ENCODE results near the gene CUL9.

Gene CUL9

GRCh38 chr6:43180058-43180457 lies 1.9 kb upstream of the CUL9 start:
- Histone ChIP-seq H3K9me3 (ENCODE audit: control insufficient read depth, insufficient read depth, low read length) (no peaks in the 10 kb centered on the region), H3K4me1 (ENCODE audit: insufficient read depth, low read length) (peaks cover 13% of the 10 kb centered on the region; the same call in 1 of the 2 replicates), H3K36me3 (ENCODE audit: insufficient read depth, low read length) (peaks cover 6% of the 10 kb centered on the region), H3K9ac (ENCODE audit: low read depth, low read length) (no peak overlapping the region)

GRCh38 chr6:43180985-43181384 lies 1.0 kb upstream of the CUL9 start:
- H3K9me3 ChIP-seq (ENCODE audit: control insufficient read depth, insufficient read depth, low read length): no peaks in the 10 kb centered on the region
- peak overlapping the region; percentile 76; the same call in 1 of the 2 replicates for H3K9ac ChIP-seq (ENCODE audit: low read depth, low read length)
- peaks cover 2% of the 10 kb centered on the region; the same call in 1 of the 2 replicates for H3K36me3 ChIP-seq (ENCODE audit: insufficient read depth, low read length)
- peaks cover 13% of the 10 kb centered on the region; the same call in 1 of the 2 replicates for H3K4me1 ChIP-seq (ENCODE audit: insufficient read depth, low read length)

GRCh38 chr6:43181621-43181941 lies 415 bp upstream of the CUL9 start:
- H3K36me3 ChIP-seq (ENCODE audit: insufficient read depth, low read length): peaks cover 2% of the 10 kb centered on the region; the same call in 1 of the 2 replicates
- H3K4me1 ChIP-seq (ENCODE audit: insufficient read depth, low read length): peaks cover 13% of the 10 kb centered on the region; the same call in 1 of the 2 replicates
- no peaks in the 10 kb centered on the region for H3K9me3 ChIP-seq (ENCODE audit: control insufficient read depth, insufficient read depth, low read length)
- H3K9ac ChIP-seq (ENCODE audit: low read depth, low read length): peak overlapping the region; percentile 76

DNA sequence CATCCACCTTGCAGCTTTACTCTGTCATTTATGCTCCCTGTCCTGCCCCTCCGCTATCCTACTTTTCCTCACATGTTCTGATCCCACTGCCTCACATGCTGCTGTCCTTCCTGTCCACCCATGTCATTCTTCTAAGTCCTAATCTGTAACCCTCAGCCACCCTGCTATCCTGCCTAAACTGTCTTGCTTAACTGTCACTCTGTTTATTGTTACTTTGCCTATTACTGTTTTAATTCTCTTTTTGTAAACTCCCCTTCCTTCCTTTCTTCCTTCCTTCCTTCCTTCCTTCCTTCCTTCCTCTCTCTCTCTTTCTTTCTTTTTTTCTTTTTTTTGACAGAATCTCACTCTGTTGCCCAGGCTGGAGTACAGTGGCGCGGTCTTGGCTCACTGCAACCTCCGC lies 1.4 kb downstream of the CUL9 start:
- Histone ChIP-seq H3K36me3 (ENCODE audit: insufficient read depth, low read length) (no peaks in the 10 kb centered on the region; the same call in 1 of the 2 replicates), H3K9me3 (ENCODE audit: control insufficient read depth, insufficient read depth, low read length) (no peaks in the 10 kb centered on the region), H3K4me1 (ENCODE audit: insufficient read depth, low read length) (peaks cover 13% of the 10 kb centered on the region; the same call in 1 of the 2 replicates), H3K9ac (ENCODE audit: low read depth, low read length) (no peak overlapping the region)

DNA sequence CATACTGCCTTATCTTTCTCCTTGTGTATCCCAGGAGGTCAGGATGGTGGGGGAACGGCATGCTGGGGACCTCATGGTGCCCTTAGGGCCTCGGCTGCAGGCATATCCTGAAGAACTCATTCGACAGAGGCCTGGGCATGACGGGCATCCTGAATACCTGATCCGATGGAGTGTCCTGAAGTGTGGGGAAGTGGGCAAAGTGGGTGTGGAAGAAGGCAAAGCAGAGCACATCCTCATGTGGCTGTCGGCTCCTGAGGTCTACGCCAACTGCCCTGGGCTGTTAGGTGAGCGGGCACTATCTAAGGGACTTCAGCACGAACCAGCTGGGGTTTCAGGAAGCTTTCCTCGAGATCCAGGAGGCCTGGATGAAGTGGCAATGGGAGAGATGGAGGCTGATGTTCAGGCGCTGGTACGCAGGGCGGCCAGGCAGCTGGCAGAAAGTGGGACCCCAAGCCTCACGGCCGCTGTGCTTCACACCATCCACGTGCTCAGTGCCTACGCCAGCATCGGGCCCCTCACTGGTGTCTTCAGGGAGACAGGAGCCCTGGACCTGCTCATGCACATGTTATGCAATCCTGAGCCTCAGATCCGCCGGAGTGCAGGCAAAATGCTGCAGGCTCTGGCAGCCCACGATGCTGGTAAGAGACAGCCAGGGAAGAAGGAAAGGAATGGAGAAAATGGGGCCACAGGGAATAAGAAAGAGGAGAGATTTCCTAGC lies 2.4 kb downstream of the CUL9 start:
- Histone ChIP-seq H3K9me3 (ENCODE audit: control insufficient read depth, insufficient read depth, low read length) (no peaks in the 10 kb centered on the region), H3K36me3 (ENCODE audit: insufficient read depth, low read length) (no peaks in the 10 kb centered on the region; the same call in 1 of the 2 replicates), H3K4me1 (ENCODE audit: insufficient read depth, low read length) (peaks cover 13% of the 10 kb centered on the region; the same call in 1 of the 2 replicates), H3K9ac (ENCODE audit: low read depth, low read length) (no peak overlapping the region)

- H3K9ac ChIP-seq (ENCODE audit: low read depth, low read length): no peak overlapping the region
- peaks cover 13% of the 10 kb centered on the region; the same call in 1 of the 2 replicates for H3K4me1 ChIP-seq (ENCODE audit: insufficient read depth, low read length)
- no peaks in the 10 kb centered on the region for H3K9me3 ChIP-seq (ENCODE audit: control insufficient read depth, insufficient read depth, low read length)
- no peaks in the 10 kb centered on the region; the same call in 1 of the 2 replicates for H3K36me3 ChIP-seq (ENCODE audit: insufficient read depth, low read length)
These were observed 3.5 kb downstream of the CUL9 start for GRCh38 chr6:43185391-43185985.

GRCh38 chr6:43186019-43186418 lies 4.0 kb downstream of the CUL9 start:
- H3K36me3 ChIP-seq (ENCODE audit: insufficient read depth, low read length): no peaks in the 10 kb centered on the region; the same call in 1 of the 2 replicates

DNA sequence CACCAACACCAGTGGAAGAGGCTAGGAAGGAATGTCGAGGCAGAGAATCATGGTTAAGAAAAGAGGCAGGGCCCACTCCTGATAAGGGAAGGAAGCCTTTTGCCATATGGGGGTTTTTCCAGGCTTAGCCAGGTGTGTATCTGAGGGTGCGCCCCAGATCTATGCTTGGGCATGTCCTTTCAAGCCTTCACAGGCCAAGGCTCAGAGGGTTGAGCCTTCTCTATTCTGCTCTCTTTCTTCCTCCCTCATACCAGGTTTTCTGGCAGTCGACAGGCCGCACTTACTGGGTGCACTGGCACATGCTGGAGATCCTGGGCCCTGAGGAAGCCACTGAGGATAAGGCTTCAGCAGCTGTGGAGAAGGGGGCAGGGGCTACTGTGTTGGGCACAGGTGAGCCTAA lies 4.7 kb downstream of the CUL9 start:
- no peaks in the 10 kb centered on the region for H3K9me3 ChIP-seq (ENCODE audit: control insufficient read depth, insufficient read depth, low read length)
- no peak overlapping the region for H3K9ac ChIP-seq (ENCODE audit: low read depth, low read length)
- peaks cover 4% of the 10 kb centered on the region; the same call in 1 of the 2 replicates for H3K4me1 ChIP-seq (ENCODE audit: insufficient read depth, low read length)
- H3K36me3 ChIP-seq (ENCODE audit: insufficient read depth, low read length): no peaks in the 10 kb centered on the region; the same call in 1 of the 2 replicates

More at GRCh38 chr6:43186019-43186418, 4.0 kb downstream of the CUL9 start:
- no peaks in the 10 kb centered on the region for H3K9me3 ChIP-seq (ENCODE audit: control insufficient read depth, insufficient read depth, low read length)
- no peak overlapping the region for H3K9ac ChIP-seq (ENCODE audit: low read depth, low read length)
- H3K4me1 ChIP-seq (ENCODE audit: insufficient read depth, low read length): peaks cover 7% of the 10 kb centered on the region; the same call in 1 of the 2 replicates

DNA sequence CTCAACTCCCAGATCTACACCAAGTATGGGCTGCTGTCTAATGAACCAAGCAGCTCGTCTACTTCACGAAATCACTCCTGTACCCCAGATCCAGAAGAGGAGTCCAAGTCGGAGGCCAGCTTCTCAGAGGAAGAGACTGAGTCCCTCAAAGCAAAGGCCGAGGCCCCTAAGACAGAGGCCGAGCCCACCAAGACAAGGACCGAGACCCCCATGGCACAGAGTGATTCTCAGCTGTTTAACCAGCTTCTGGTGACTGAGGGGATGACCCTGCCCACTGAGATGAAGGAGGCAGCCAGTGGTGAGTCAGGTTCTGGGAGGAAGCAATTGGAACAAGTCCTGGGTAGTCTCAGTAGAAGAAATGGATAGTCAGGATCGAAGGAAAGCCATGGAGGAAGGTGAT lies 5.8 kb downstream of the CUL9 start:
- H3K4me1 ChIP-seq (ENCODE audit: insufficient read depth, low read length): peaks cover under 1% of the 10 kb centered on the region; the same call in 1 of the 2 replicates
- H3K36me3 ChIP-seq (ENCODE audit: insufficient read depth, low read length): no peaks in the 10 kb centered on the region; the same call in 1 of the 2 replicates
- no peak overlapping the region for H3K9ac ChIP-seq (ENCODE audit: low read depth, low read length)
- no peaks in the 10 kb centered on the region for H3K9me3 ChIP-seq (ENCODE audit: control insufficient read depth, insufficient read depth, low read length)

- Histone ChIP-seq H3K36me3 (ENCODE audit: insufficient read depth, low read length) (no peaks in the 10 kb centered on the region; the same call in 1 of the 2 replicates), H3K9me3 (ENCODE audit: control insufficient read depth, insufficient read depth, low read length) (no peaks in the 10 kb centered on the region), H3K9ac (ENCODE audit: low read depth, low read length) (no peak overlapping the region), H3K4me1 (ENCODE audit: insufficient read depth, low read length) (no peaks in the 10 kb centered on the region)
These were observed 6.4 kb downstream of the CUL9 start for GRCh38 chr6:43188426-43188825.

DNA sequence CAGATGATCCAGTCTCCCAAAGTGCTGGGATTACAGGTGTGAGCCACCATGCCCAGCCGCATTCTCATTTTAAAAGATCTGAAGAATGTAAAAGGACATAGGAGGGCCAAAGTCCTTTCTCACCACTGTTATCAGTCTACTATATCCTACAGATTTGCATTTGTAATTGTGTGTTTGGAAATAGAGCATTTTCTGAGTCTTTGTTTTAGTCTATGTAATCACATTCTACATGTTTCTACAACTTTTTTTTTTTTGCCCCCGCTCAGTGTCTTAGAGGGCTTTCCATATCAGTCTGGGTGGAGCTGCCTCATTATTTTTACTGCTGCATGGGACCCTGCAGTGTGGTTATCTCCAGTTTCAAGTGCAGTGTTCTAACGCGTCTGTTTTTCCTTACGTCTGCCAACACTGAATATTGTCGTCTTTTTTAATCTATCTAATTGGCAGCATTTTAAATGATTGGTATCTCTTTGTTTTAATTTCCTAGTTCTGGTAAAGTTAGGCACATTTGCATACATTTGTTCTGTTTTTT lies 7.8 kb downstream of the CUL9 start:
- Histone ChIP-seq H3K9me3 (ENCODE audit: control insufficient read depth, insufficient read depth, low read length) (no peaks in the 10 kb centered on the region), H3K36me3 (ENCODE audit: insufficient read depth, low read length) (no peaks in the 10 kb centered on the region; the same call in none of the 2 replicates), H3K4me1 (ENCODE audit: insufficient read depth, low read length) (no peaks in the 10 kb centered on the region), H3K9ac (ENCODE audit: low read depth, low read length) (no peak overlapping the region)

DNA sequence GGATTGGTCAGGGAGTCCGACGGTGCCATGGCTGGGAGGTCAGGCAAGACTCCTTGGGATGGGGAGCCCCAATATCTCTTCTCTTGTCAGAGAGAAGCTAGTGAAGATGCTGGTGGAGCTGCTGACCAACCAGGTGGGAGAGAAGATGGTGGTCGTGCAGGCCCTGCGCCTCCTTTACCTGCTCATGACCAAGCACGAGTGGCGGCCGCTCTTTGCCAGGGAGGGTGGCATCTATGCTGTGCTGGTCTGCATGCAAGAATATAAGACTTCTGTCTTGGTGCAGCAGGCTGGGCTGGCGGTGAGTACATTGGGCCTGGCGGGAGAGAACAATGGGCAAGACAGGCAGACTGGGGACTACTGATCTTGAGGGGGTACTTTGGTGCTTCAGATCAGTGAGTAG lies 10.9 kb downstream of the CUL9 start:
- Histone ChIP-seq H3K36me3 (ENCODE audit: insufficient read depth, low read length) (no peaks in the 10 kb centered on the region; the same call in 1 of the 2 replicates), H3K9ac (ENCODE audit: low read depth, low read length) (no peak overlapping the region), H3K4me1 (ENCODE audit: insufficient read depth, low read length) (no peaks in the 10 kb centered on the region), H3K9me3 (ENCODE audit: control insufficient read depth, insufficient read depth, low read length) (no peaks in the 10 kb centered on the region)

- no peaks in the 10 kb centered on the region; the same call in 1 of the 2 replicates for H3K36me3 ChIP-seq (ENCODE audit: insufficient read depth, low read length)
These were observed 11.9 kb downstream of the CUL9 start for GRCh38 chr6:43193929-43194328.

DNA sequence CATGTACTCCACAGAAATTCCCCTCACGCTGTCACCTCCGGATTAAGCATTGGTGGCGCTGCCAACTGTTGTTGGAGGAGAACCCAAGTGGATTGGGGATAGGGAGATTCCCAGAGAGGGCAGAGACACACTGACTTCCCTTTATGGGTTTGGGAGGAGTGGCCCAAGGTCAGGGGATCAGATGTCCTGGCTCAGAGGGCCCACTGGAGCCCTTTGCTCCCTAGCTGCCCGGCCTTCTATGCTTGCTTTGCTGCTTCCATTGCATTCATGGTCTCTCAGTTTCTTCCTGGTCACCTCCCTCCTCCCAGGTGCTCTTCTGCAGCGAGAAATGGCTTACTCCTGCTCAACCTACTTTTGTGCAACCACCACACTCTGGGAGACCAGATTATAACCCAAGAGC lies 14.3 kb downstream of the CUL9 start:
- H3K9me3 ChIP-seq (ENCODE audit: control insufficient read depth, insufficient read depth, low read length): no peaks in the 10 kb centered on the region
- H3K9ac ChIP-seq (ENCODE audit: low read depth, low read length): no peak overlapping the region
- no peaks in the 10 kb centered on the region for H3K4me1 ChIP-seq (ENCODE audit: insufficient read depth, low read length)
- H3K36me3 ChIP-seq (ENCODE audit: insufficient read depth, low read length): no peaks in the 10 kb centered on the region; the same call in 1 of the 2 replicates

More at GRCh38 chr6:43193929-43194328, 11.9 kb downstream of the CUL9 start:
- no peak overlapping the region for H3K9ac ChIP-seq (ENCODE audit: low read depth, low read length)
- H3K4me1 ChIP-seq (ENCODE audit: insufficient read depth, low read length): no peaks in the 10 kb centered on the region
- no peaks in the 10 kb centered on the region for H3K9me3 ChIP-seq (ENCODE audit: control insufficient read depth, insufficient read depth, low read length)

Measured in ES-I3 (cell line).